Measurements from ENCODE around the gene CRYBG2. TPM values are rescaled to one million over a fixed set of nuclear protein-coding genes. Genes with fewer than 3 reads are reported as not detected.

Gene CRYBG2
- total and polyA plus RNA-seq, 10 of the 15 experiments (the other 5 are each of a cell fraction or from before 2014, with no cell fraction given): 0.03 to 1.2 (median 0.11) TPM; not detected in 4

DNA sequence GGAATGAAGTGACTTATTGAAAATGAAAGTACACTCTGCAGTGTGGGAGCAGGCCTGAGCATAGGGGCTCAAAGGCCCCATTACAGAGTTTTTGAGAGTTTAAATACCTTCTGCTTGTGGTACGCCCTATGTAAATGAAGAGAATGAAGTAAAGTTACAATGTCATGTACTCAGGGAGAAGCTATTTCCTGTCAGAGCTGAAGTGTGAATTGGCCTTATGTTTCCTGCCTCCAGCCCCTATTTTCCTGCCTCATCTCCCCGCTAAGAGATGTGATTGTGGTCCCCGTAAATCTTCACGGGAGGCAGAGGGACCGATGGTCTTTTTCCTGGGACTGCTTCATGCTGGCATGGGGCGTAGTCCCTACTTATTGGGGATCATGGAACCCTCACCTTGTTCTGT lies 21.2 kb upstream of the CRYBG2 start:
- H3K4me3 ChIP-seq: no peak overlapping the region
- DNase-seq (ENCODE audit: low read depth, low spot score) (no peak), FAIRE-seq (no peak), ATAC-seq (no peak)
- H3K4me1 ChIP-seq (ENCODE audit: control insufficient read depth, insufficient read depth, low read length): peaks cover 22% of the 10 kb centered on the region
- H4K20me1 ChIP-seq (ENCODE audit: control insufficient read depth, insufficient read depth): no peaks in the 10 kb centered on the region
- TF ChIP-seq PAX8 (IDR thresholded peaks at IDR 0.05) (no peak), FOXM1 (IDR thresholded peaks at IDR 0.05; ENCODE audit: low read depth, low read length) (no peak), DPF2 (IDR thresholded peaks at IDR 0.05) (no peak), SUZ12 (IDR thresholded peaks at IDR 0.05; ENCODE audit: unreplicated experiment) (no peak), IKZF2 (IDR thresholded peaks at IDR 0.05) (no peak), CBX3 (IDR thresholded peaks at IDR 0.05; ENCODE audit: borderline replicate concordance, low read depth) (no peak), ZBTB11 (CRISPR knock-in tag; IDR thresholded peaks at IDR 0.05) (no peak), ZNF274 (IDR thresholded peaks at IDR 0.05; ENCODE audit: insufficient read depth, insufficient read length) (no peak)
- TF ChIP-seq, protein P1, sequence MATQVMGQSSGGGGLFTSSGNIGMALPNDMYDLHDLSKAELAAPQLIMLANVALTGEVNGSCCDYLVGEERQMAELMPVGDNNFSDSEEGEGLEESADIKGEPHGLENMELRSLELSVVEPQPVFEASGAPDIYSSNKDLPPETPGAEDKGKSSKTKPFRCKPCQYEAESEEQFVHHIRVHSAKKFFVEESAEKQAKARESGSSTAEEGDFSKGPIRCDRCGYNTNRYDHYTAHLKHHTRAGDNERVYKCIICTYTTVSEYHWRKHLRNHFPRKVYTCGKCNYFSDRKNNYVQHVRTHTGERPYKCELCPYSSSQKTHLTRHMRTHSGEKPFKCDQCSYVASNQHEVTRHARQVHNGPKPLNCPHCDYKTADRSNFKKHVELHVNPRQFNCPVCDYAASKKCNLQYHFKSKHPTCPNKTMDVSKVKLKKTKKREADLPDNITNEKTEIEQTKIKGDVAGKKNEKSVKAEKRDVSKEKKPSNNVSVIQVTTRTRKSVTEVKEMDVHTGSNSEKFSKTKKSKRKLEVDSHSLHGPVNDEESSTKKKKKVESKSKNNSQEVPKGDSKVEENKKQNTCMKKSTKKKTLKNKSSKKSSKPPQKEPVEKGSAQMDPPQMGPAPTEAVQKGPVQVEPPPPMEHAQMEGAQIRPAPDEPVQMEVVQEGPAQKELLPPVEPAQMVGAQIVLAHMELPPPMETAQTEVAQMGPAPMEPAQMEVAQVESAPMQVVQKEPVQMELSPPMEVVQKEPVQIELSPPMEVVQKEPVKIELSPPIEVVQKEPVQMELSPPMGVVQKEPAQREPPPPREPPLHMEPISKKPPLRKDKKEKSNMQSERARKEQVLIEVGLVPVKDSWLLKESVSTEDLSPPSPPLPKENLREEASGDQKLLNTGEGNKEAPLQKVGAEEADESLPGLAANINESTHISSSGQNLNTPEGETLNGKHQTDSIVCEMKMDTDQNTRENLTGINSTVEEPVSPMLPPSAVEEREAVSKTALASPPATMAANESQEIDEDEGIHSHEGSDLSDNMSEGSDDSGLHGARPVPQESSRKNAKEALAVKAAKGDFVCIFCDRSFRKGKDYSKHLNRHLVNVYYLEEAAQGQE (IDR thresholded peaks at IDR 0.05; ENCODE audit: low read depth, low read length): no peak
- intact Hi-C loops (cut with micrococcal nuclease; ENCODE audit: unreplicated experiment) (no loop called here), in situ Hi-C loops (cut with MboI) (no loop called here)
- RAD21 ChIA-PET (ENCODE audit: unreplicated experiment): interaction anchor here (1.0 kb wide), 1 partner anchor 42 kb away, joined by 6 read pairs; no protein-coding TSS in a partner anchor
- H3K9ac ChIP-seq (ENCODE audit: control insufficient read depth, insufficient read depth, low read length): no peak overlapping the region
- H3K36me3 ChIP-seq (ENCODE audit: control insufficient read depth in 2 of 2, insufficient read depth in 2 of 2, low read length in 1 of 2): no peaks in the 10 kb centered on the region
- POLR2A ChIA-PET: interaction anchor here (1.2 kb wide), 1 partner anchor 11 kb away, joined by 3 read pairs; no protein-coding TSS in a partner anchor
- H3K4me2 ChIP-seq (ENCODE audit: control insufficient read depth, insufficient read depth): no peak overlapping the region
- no peak overlapping the region for H2AFZ ChIP-seq (ENCODE audit: control insufficient read depth, low read depth, low read length)
- no peaks in the 10 kb centered on the region; the same call in 2 of the 3 replicates for H3K9me3 ChIP-seq (replicated peaks; ENCODE audit: control insufficient read depth, insufficient read depth, low read length)
- 10% methylated on average over 6 of the region's 6 CpGs for WGBS (ENCODE audit: insufficient coverage, insufficient replicate concordance, low lambda C conversion rate, missing lambda C conversion rate)
- CTCF ChIA-PET: interaction anchor here (0.6 to 5.4 kb wide), 6 partner anchors 12 to 100 kb away, joined by 4 to 40 read pairs (median 10); no protein-coding TSS in a partner anchor
- no peak overlapping the region for H3K27ac ChIP-seq (ENCODE audit: control insufficient read depth, insufficient read depth)
- no peaks in the 10 kb centered on the region for H3K79me2 ChIP-seq (ENCODE audit: control insufficient read depth, insufficient read depth, low read length)
- SMC1A ChIA-PET (ENCODE audit: uncharacterized antibody, unreplicated experiment): interaction anchor here (1.4 to 2.4 kb wide), 3 partner anchors 11 to 54 kb away, joined by 3 to 10 read pairs (median 9); no protein-coding TSS in a partner anchor
- no TSS peak for BruUV-seq (replicated peaks)
- no peaks in the 10 kb centered on the region for H3K27me3 ChIP-seq (replicated peaks in 1 of 2; ENCODE audit: control insufficient read depth in 2 of 2, insufficient read depth in 2 of 2, low read length in 1 of 2)

Data from GM12878 (cell line).